ENCODE results near the gene DCANP1. TPM values are rescaled to one million over a fixed set of nuclear protein-coding genes. Genes with fewer than 3 reads are reported as not detected.

DCANP1 gene
- total and polyA plus RNA-seq, 9 of the 15 experiments (the other 6 are each of a cell fraction or from before 2014, with no cell fraction given): not detected

DNA sequence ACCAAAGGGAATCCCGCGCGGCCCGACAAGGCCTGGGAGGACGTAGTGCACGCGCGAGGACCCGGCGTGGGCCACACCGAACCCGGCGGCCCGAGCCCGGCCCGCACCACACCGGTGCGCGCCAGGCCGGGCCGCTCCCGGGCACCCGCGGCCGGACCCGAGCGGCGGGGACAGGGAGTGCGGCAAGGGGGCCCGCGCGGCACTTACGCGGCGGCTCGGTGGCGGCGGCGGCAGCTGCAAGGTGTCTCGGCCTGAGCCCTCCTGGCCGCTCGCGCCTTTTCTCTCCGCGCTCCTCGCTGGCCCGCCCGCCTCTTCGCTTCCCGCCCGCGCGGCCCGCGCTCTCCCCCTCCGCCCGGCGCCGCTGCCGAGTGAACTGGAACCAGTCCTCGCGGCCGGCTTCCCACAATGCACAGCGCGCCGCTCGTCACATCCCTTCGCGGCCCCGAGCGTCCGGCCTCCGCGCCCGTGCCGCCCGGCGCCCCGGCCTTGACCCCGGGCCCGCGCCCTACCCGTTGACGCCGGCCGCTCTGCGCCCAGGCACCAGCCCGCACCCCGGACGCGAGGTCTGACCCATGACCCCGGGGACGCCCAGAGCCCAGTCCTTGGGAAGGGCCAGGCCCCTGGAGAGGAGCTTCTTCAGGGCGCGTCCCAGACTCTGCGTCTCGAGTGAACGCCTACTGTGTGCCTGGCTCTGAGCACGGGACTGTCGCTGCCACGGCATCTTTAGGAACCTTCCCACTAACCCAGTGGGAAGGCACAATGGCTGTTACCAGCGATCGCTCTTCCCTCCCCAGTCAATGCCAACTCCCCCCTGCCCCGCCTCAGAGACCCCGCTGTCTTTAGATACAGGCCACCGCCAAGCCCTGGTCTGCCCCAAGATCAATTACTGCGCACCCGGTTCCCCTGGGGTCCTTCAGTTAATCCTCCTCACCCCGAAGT lies 48.0 kb downstream of the DCANP1 start, which contains the start of gene MACROH2A1 (continued):
- TF ChIP-seq, protein P1, sequence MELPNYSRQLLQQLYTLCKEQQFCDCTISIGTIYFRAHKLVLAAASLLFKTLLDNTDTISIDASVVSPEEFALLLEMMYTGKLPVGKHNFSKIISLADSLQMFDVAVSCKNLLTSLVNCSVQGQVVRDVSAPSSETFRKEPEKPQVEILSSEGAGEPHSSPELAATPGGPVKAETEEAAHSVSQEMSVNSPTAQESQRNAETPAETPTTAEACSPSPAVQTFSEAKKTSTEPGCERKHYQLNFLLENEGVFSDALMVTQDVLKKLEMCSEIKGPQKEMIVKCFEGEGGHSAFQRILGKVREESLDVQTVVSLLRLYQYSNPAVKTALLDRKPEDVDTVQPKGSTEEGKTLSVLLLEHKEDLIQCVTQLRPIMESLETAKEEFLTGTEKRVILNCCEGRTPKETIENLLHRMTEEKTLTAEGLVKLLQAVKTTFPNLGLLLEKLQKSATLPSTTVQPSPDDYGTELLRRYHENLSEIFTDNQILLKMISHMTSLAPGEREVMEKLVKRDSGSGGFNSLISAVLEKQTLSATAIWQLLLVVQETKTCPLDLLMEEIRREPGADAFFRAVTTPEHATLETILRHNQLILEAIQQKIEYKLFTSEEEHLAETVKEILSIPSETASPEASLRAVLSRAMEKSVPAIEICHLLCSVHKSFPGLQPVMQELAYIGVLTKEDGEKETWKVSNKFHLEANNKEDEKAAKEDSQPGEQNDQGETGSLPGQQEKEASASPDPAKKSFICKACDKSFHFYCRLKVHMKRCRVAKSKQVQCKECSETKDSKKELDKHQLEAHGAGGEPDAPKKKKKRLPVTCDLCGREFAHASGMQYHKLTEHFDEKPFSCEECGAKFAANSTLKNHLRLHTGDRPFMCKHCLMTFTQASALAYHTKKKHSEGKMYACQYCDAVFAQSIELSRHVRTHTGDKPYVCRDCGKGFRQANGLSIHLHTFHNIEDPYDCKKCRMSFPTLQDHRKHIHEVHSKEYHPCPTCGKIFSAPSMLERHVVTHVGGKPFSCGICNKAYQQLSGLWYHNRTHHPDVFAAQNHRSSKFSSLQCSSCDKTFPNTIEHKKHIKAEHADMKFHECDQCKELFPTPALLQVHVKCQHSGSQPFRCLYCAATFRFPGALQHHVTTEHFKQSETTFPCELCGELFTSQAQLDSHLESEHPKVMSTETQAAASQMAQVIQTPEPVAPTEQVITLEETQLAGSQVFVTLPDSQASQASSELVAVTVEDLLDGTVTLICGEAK (IDR thresholded peaks at IDR 0.05): 0 out of 2 replicates have a peak, but pooled peaks have one; percentile 29
- TF ChIP-seq, protein P1 (CRISPR knock-in tag; IDR thresholded peaks at IDR 0.05): no peak
- TF ChIP-seq GABPA (tag; conservative IDR thresholded peaks at IDR 0.05; ENCODE audit: low read depth): peak; percentile 92
- peak; percentile 45 to 89 for TF ChIP-seq NONO (IDR thresholded peaks at IDR 0.05; ENCODE audit: low read depth in 2 of 2, low read length in 1 of 2)
- TF ChIP-seq, protein P2, sequence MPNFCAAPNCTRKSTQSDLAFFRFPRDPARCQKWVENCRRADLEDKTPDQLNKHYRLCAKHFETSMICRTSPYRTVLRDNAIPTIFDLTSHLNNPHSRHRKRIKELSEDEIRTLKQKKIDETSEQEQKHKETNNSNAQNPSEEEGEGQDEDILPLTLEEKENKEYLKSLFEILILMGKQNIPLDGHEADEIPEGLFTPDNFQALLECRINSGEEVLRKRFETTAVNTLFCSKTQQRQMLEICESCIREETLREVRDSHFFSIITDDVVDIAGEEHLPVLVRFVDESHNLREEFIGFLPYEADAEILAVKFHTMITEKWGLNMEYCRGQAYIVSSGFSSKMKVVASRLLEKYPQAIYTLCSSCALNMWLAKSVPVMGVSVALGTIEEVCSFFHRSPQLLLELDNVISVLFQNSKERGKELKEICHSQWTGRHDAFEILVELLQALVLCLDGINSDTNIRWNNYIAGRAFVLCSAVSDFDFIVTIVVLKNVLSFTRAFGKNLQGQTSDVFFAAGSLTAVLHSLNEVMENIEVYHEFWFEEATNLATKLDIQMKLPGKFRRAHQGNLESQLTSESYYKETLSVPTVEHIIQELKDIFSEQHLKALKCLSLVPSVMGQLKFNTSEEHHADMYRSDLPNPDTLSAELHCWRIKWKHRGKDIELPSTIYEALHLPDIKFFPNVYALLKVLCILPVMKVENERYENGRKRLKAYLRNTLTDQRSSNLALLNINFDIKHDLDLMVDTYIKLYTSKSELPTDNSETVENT (CRISPR knock-in tag; IDR thresholded peaks at IDR 0.05): peak; percentile 88
- TF ChIP-seq CCNT2 (IDR thresholded peaks at IDR 0.05; ENCODE audit: borderline replicate concordance, extremely low read depth, insufficient read length, low read depth, low read length): peak; percentile 74
- peak; percentile 8; the same call in 1 of the 2 replicates for TF ChIP-seq NFIC (IDR thresholded peaks at IDR 0.05)
